OCI-LY3 (cell line): Measurements from ENCODE around the gene MLXIPL.

Source experiments
- EZH2phosphoT487 ChIP-seq: fragments of 200-600 bp; shearing (Covaris generic); IDR thresholded peaks from 2 replicates; pipeline ENCODE4 v1.6.1; 2018; ENCODE audit warnings: antibody characterized with exemption, mixed run types, low read depth
- TF ChIP-seq, protein P1 (sequence below): fragments of 200-600, 300-600 bp; sonication (generic); IDR thresholded peaks from 2 replicates; pipeline ENCODE4 v1.5.1; 2014; ENCODE audit warnings: antibody characterized with exemption, low read length, low read depth

DNA sequence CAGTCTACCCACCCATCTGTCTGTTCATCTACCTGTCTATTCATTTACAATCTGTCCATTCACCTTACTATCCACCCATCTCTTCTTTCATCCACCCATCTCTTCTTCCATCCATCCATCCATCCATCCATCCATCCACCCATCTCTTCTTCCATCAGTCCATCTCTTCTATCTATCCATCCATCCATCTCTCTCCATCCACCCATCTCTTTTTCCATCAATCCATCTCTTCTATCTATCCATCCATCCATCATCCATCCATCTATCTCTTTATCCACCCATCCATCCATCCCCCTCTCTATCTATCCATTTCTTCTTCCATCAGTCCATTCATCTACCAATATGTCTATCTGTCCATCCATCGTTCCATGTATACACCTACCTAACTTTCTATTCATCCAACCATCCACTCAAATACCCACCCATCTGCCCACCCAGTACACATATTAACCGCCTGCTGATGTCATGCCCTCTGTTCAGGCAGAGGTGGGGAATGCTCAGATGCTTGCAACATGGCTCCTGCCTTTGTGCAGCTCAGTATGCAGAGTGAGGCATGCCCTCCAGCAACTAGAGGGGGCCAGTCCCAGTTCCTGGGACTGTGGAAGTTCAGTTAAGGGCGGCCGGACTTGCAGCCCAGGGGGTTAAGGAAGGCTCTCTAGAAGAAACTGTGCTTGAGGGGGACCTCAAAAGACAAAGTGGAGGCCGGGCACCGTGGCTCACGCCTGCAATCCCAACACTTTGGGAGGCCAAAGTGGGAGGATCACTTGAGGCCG lies 11.3 kb upstream of the MLXIPL start:
- TF ChIP-seq, protein P1, sequence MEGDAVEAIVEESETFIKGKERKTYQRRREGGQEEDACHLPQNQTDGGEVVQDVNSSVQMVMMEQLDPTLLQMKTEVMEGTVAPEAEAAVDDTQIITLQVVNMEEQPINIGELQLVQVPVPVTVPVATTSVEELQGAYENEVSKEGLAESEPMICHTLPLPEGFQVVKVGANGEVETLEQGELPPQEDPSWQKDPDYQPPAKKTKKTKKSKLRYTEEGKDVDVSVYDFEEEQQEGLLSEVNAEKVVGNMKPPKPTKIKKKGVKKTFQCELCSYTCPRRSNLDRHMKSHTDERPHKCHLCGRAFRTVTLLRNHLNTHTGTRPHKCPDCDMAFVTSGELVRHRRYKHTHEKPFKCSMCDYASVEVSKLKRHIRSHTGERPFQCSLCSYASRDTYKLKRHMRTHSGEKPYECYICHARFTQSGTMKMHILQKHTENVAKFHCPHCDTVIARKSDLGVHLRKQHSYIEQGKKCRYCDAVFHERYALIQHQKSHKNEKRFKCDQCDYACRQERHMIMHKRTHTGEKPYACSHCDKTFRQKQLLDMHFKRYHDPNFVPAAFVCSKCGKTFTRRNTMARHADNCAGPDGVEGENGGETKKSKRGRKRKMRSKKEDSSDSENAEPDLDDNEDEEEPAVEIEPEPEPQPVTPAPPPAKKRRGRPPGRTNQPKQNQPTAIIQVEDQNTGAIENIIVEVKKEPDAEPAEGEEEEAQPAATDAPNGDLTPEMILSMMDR = no peak
- TF ChIP-seq EZH2phosphoT487 = no peak
